Stimulated activated naive CD8-positive, alpha-beta T cell treated with anti-CD3 and anti-CD28 coated beads, Interleukin-15, amount 100 ng/mL, for 72 hours (primary cell): Measurements from ENCODE around the gene TMEM53.

Experiments
- ATAC-seq: fragments of 150-1000 bp; cut with Tn5 transposase; 2 replicates; pipeline ENCODE4 v1.10.0; 2021; ENCODE audit warnings: mild to moderate bottlenecking, moderate library complexity
- DNase-seq, 2 donors: peaks; one replicate each; pipeline ENCODE4 v3.0.0; 2021 to 2022
- H3K27ac Mint-ChIP-seq, 2 donors: one replicate each; pipeline ENCODE4 v1.8.0; 2022; ENCODE audit warnings: mild to moderate bottlenecking in 2 of 2, mixed read lengths in 2 of 2, moderate library complexity in 2 of 2
- H3K27me3 Mint-ChIP-seq: one replicate; pipeline ENCODE4 v1.8.0; 2022; ENCODE audit warnings: mixed read lengths
- H3K4me1 Mint-ChIP-seq: one replicate; pipeline ENCODE4 v1.8.0; 2022; ENCODE audit warnings: mild to moderate bottlenecking, mixed read lengths
- H3K4me3 Mint-ChIP-seq, 2 donors: one replicate each; pipeline ENCODE4 v1.8.0; 2022; ENCODE audit warnings: mild to moderate bottlenecking in 2 of 2, mixed read lengths in 2 of 2, moderate library complexity in 1 of 2
- H3K9me3 Mint-ChIP-seq, 2 donors: one replicate each; pipeline ENCODE4 v1.8.0; 2022; ENCODE audit warnings: mixed read lengths in 2 of 2

TMEM53 gene

GRCh38 chr1:44648529-44649250 lies 25.6 kb downstream of the TMEM53 start:
- ATAC-seq (no peak), DNase-seq (no peak)
- H3K27ac Mint-ChIP-seq = peak overlapping the region in 1 of 2 donors; percentile 96
- H3K4me1 Mint-ChIP-seq = no peaks in the 10 kb centered on the region
- no peaks in the 10 kb centered on the region for H3K27me3 Mint-ChIP-seq
- H3K4me3 Mint-ChIP-seq = no peak overlapping the region
- no peaks in the 10 kb centered on the region for H3K9me3 Mint-ChIP-seq

GRCh38 chr1:44647896-44648295 lies 26.4 kb downstream of the TMEM53 start:
- Mint-ChIP-seq H3K27ac (no peak overlapping the region), H3K27me3 (no peaks in the 10 kb centered on the region), H3K4me1 (no peaks in the 10 kb centered on the region), H3K9me3 (no peaks in the 10 kb centered on the region), H3K4me3 (no peak overlapping the region)
- no peak for ATAC-seq
- no peak for DNase-seq

GRCh38 chr1:44646261-44647110 lies 27.8 kb downstream of the TMEM53 start:
- H3K27me3 Mint-ChIP-seq = no peaks in the 10 kb centered on the region
- no peaks in the 10 kb centered on the region for H3K9me3 Mint-ChIP-seq
- DNase-seq = no peak

GRCh38 chr1:44645476-44646244 lies 28.6 kb downstream of the TMEM53 start:
- no peak overlapping the region for H3K4me3 Mint-ChIP-seq
- H3K4me1 Mint-ChIP-seq = no peaks in the 10 kb centered on the region

More at GRCh38 chr1:44646261-44647110, 27.8 kb downstream of the TMEM53 start:
- no peak overlapping the region for H3K4me3 Mint-ChIP-seq
- no peaks in the 10 kb centered on the region for H3K4me1 Mint-ChIP-seq
- peak; percentile 14 for ATAC-seq
- peak overlapping the region in 1 of 2 donors; percentile 60 for H3K27ac Mint-ChIP-seq

GRCh38 chr1:44644806-44645205 lies 29.5 kb downstream of the TMEM53 start:
- Mint-ChIP-seq H3K9me3 (no peaks in the 10 kb centered on the region), H3K4me1 (no peaks in the 10 kb centered on the region), H3K27ac (no peak overlapping the region), H3K27me3 (no peaks in the 10 kb centered on the region), H3K4me3 (no peak overlapping the region)
- DNase-seq = no peak
- no peak for ATAC-seq

More at GRCh38 chr1:44645476-44646244, 28.6 kb downstream of the TMEM53 start:
- Mint-ChIP-seq H3K27ac (peak overlapping the region in 1 of 2 donors; percentile 44), H3K27me3 (no peaks in the 10 kb centered on the region), H3K9me3 (no peaks in the 10 kb centered on the region)
- DNase-seq (no peak), ATAC-seq (no peak)

- no peak overlapping the region for H3K27ac Mint-ChIP-seq
- no peaks in the 10 kb centered on the region for H3K27me3 Mint-ChIP-seq
- DNase-seq (no peak), ATAC-seq (no peak)
- no peaks in the 10 kb centered on the region for H3K9me3 Mint-ChIP-seq
- H3K4me1 Mint-ChIP-seq = no peaks in the 10 kb centered on the region
- H3K4me3 Mint-ChIP-seq = no peak overlapping the region
Observed at GRCh38 chr1:44643721-44644334, 30.5 kb downstream of the TMEM53 start.

- Mint-ChIP-seq H3K27ac (peak overlapping the region in 1 of 2 donors; percentile 36), H3K4me1 (no peaks in the 10 kb centered on the region), H3K4me3 (no peak overlapping the region), H3K27me3 (no peaks in the 10 kb centered on the region), H3K9me3 (no peaks in the 10 kb centered on the region)
- DNase-seq (no peak), ATAC-seq (no peak)
Observed at GRCh38 chr1:44642925-44643324, 31.4 kb downstream of the TMEM53 start.

- H3K27me3 Mint-ChIP-seq = no peaks in the 10 kb centered on the region
- H3K9me3 Mint-ChIP-seq = no peaks in the 10 kb centered on the region
- no peaks in the 10 kb centered on the region for H3K4me1 Mint-ChIP-seq
- no peak overlapping the region for H3K4me3 Mint-ChIP-seq
- no peak for ATAC-seq
- peak overlapping the region in 1 of 2 donors; percentile 86 for H3K27ac Mint-ChIP-seq
- DNase-seq = no peak
Observed at GRCh38 chr1:44642255-44642654, 32.0 kb downstream of the TMEM53 start.

GRCh38 chr1:44641126-44642102 lies 32.9 kb downstream of the TMEM53 start:
- Mint-ChIP-seq H3K27me3 (no peaks in the 10 kb centered on the region), H3K4me3 (no peak overlapping the region), H3K27ac (peak overlapping the region; percentile 69 to 80), H3K4me1 (no peaks in the 10 kb centered on the region), H3K9me3 (no peaks in the 10 kb centered on the region)
- ATAC-seq = no peak
- DNase-seq = no peak

- H3K27me3 Mint-ChIP-seq = no peaks in the 10 kb centered on the region
- H3K4me1 Mint-ChIP-seq = peaks cover 10% of the 10 kb centered on the region
- DNase-seq (no peak), ATAC-seq (no peak)
- no peak overlapping the region for H3K27ac Mint-ChIP-seq
- no peak overlapping the region for H3K4me3 Mint-ChIP-seq
- no peaks in the 10 kb centered on the region for H3K9me3 Mint-ChIP-seq
Observed at GRCh38 chr1:44640200-44640853, 34.0 kb downstream of the TMEM53 start.

GRCh38 chr1:44637702-44638411 lies 36.4 kb downstream of the TMEM53 start:
- Mint-ChIP-seq H3K27ac (peak overlapping the region in 1 of 2 donors; percentile 89), H3K27me3 (no peaks in the 10 kb centered on the region), H3K4me3 (no peak overlapping the region)

GRCh38 chr1:44636688-44637598 lies 37.3 kb downstream of the TMEM53 start:
- Mint-ChIP-seq H3K4me1 (peaks cover 40% of the 10 kb centered on the region), H3K9me3 (no peaks in the 10 kb centered on the region), H3K27me3 (no peaks in the 10 kb centered on the region), H3K27ac (peak overlapping the region in 1 of 2 donors; percentile 89), H3K4me3 (no peak overlapping the region)
- ATAC-seq = no peak
- DNase-seq = no peak

More at GRCh38 chr1:44637702-44638411, 36.4 kb downstream of the TMEM53 start:
- DNase-seq = no peak
- ATAC-seq = no peak
- H3K4me1 Mint-ChIP-seq = peaks cover 34% of the 10 kb centered on the region
- H3K9me3 Mint-ChIP-seq = no peaks in the 10 kb centered on the region
